Muscle layer of duodenum (tissue), 2 donors: ENCODE data around the gene NAALADL2.

Experiments
- H3K27ac ChIP-seq: one replicate; pipeline ENCODE4 v1.7.0; 2013; ENCODE audit warnings: mild to moderate bottlenecking, low read length
- H3K27me3 ChIP-seq: one replicate; pipeline ENCODE4 v1.7.0; 2013; ENCODE audit warnings: low read depth, mild to moderate bottlenecking, control low read depth, low read length
- H3K36me3 ChIP-seq, 2 donors: one replicate each; pipeline ENCODE4 v1.7.0; 2013; ENCODE audit warnings: low read length in 2 of 2, control low read depth in 1 of 2, mild to moderate bottlenecking in 1 of 2; ENCODE audit not compliant: insufficient read depth in 2 of 2, control insufficient read depth in 1 of 2
- H3K4me1 ChIP-seq, 2 donors: one replicate each; pipeline ENCODE4 v1.7.0; 2013; ENCODE audit warnings: low read length in 2 of 2, mild to moderate bottlenecking in 2 of 2, control low read depth in 1 of 2, moderate library complexity in 1 of 2; ENCODE audit not compliant: insufficient read depth in 2 of 2, control insufficient read depth in 1 of 2
- H3K4me3 ChIP-seq, 2 donors: one replicate each; pipeline ENCODE4 v1.7.0; 2013; ENCODE audit warnings: low read length in 2 of 2, low read depth in 1 of 2, mild to moderate bottlenecking in 1 of 2
- H3K9me3 ChIP-seq, 2 donors: one replicate each; pipeline ENCODE4 v1.7.0; 2013; ENCODE audit warnings: low read length in 2 of 2, control low read depth in 1 of 2, mild to moderate bottlenecking in 1 of 2; ENCODE audit not compliant: control insufficient read depth in 1 of 2
- donor health status: healthy.

NAALADL2 gene

DNA sequence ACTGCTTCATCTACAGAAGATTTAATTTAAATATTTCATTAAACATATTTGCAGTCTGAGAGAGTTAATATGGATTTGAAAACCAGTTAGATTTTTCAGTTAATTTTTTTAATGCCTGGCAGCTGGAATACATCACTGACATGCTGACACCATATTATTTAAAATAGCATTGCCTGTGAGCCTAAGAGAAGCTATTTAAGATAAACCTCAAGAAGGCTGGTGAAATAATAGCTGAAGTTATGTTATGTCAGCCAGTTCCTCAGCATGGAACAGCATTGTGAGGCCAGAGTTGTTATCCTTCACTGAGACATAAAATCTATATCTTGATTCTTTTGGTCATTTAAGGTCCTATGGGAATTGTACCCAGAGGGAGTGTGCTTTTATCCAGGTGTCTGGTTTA is 705.2 kb downstream of the NAALADL2 start:
- Histone ChIP-seq H3K27ac (no peak overlapping the region), H3K4me3 (no peak overlapping the region), H3K27me3 (no peaks in the 10 kb centered on the region), H3K9me3 (no peaks in the 10 kb centered on the region), H3K36me3 (no peaks in the 10 kb centered on the region), H3K4me1 (no peaks in the 10 kb centered on the region)

DNA sequence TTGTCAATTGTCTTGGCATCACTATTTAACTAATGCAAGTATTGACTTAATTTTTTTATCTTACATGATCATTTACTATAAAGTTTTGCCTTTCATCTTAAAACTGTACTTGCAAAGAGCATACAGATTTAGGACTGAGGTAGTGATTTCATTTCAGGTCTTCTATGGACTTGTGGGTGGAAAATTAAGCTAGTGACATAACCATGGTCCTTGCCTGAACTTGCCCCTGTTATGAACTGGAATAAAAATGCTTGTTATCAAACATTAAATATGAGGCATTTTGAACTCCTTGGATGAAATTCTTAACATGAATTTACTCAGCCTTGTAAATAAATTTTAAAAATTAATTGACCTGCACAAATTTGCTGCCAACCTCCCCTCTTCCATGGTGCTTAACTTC is 712.0 kb downstream of the NAALADL2 start:
- Histone ChIP-seq H3K4me1 (no peaks in the 10 kb centered on the region), H3K36me3 (no peaks in the 10 kb centered on the region), H3K27ac (no peak overlapping the region)

DNA sequence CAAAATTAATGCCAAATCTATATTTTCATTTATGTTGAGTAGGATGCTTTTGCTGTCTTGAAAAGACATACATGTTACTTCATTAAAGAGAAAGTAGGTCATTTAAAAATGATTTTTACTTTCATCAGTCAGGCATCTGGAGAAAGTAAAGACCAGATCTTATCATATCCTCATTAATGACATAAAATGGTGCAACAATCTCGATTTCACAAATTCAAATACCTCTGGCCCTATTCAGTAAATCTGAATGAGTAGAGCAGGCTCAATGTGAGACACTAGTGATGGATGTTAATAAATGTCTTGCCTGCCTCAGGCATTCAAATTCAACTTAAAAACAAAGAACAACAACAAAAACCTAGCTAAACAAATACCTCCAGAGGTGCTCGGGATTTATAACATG is 714.1 kb downstream of the NAALADL2 start:
- Histone ChIP-seq H3K27ac (no peak overlapping the region), H3K4me1 (no peaks in the 10 kb centered on the region), H3K9me3 (no peaks in the 10 kb centered on the region), H3K4me3 (no peak overlapping the region), H3K27me3 (no peaks in the 10 kb centered on the region), H3K36me3 (no peaks in the 10 kb centered on the region)

More for the DNA sequence above, 712.0 kb downstream of the NAALADL2 start:
- H3K27me3 ChIP-seq = no peaks in the 10 kb centered on the region
- no peak overlapping the region for H3K4me3 ChIP-seq
- H3K9me3 ChIP-seq = no peaks in the 10 kb centered on the region

DNA sequence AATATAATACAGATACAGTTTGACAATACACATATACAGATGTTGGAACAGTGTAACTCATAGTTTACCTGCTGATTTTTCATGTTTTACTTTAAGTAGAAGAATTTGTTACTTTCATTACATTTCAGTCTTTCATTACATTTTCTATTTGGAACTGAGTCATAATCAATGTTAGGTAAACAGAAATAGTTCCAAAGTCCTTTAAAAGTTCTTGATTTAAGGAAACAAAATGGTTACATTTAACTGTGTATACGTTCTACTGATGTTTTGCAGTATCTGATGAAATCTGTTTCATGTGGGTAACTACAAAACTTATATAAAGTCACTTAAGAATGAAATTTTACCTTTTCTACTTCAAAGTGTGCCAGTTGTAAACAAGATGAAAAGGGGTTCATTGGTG is 721.2 kb downstream of the NAALADL2 start:
- H3K36me3 ChIP-seq = no peaks in the 10 kb centered on the region

DNA sequence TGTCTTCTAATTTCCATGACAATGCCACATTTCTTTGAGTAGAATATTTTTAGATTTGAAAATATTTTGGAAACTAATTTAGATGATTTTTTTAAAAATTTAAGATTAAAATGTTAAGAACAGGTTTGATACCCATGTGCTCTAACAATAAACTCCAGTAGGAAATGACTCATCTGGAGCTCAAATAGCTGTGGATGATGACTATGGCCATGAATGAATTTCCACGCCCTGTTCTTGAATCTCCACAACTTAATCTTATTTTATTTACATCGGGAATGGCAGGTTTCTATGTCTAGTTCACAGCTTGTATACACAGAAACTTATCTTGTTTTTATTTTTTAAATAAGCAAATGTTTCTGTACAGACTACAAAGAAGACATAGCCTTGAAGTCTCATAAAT is 726.8 kb downstream of the NAALADL2 start:
- Histone ChIP-seq H3K27me3 (no peaks in the 10 kb centered on the region), H3K9me3 (no peaks in the 10 kb centered on the region), H3K4me1 (no peaks in the 10 kb centered on the region), H3K36me3 (no peaks in the 10 kb centered on the region), H3K27ac (no peak overlapping the region), H3K4me3 (no peak overlapping the region)

More for the DNA sequence above, 721.2 kb downstream of the NAALADL2 start:
- Histone ChIP-seq H3K4me3 (no peak overlapping the region), H3K9me3 (no peaks in the 10 kb centered on the region), H3K4me1 (no peaks in the 10 kb centered on the region), H3K27ac (no peak overlapping the region), H3K27me3 (no peaks in the 10 kb centered on the region)

DNA sequence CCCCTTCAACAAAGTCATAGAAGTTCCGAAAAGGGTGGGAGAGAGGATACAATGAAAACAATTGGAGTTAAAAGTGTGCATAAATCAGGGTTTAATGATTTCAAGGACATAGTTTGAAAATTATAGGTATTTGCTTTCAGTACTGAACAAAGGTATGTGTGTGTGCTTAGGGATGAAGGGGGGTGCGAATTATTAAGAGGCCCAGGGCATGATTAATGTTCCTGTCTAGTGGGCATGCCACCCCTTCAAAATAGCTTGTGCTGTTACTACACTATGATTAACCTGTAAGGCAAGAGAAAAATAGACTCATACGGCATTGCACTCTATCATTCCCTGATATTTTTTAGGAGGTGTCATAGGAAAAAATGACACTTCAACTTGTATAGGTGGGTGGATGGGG is 731.6 kb downstream of the NAALADL2 start:
- H3K27me3 ChIP-seq = no peaks in the 10 kb centered on the region
- H3K9me3 ChIP-seq = peaks cover 0 to 10% of the 10 kb centered on the region in 2 donors
- H3K4me1 ChIP-seq = no peaks in the 10 kb centered on the region
- no peak overlapping the region for H3K27ac ChIP-seq
- peaks cover 0 to 5% of the 10 kb centered on the region in 2 donors for H3K36me3 ChIP-seq
- H3K4me3 ChIP-seq = no peak overlapping the region

DNA sequence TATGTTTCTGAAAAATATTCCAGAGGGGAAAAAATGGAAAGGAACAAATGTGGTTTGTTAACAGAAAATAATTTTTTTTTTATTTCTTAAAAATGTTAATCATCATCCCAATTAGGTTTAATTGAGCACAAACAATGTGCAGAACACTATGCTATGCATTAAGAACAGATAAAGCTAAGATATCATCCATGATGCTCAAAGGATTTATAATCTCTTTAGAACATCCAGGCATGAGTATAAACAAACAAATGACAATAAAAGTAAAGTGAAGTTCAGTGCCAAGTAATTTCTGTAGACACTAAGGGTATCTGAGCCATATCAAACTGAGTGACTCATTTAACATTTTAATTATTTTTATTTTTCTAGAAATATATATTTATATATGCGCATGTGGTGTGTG is 732.2 kb downstream of the NAALADL2 start:
- Histone ChIP-seq H3K4me3 (no peak overlapping the region), H3K9me3 (peaks cover 0 to 10% of the 10 kb centered on the region in 2 donors), H3K27me3 (no peaks in the 10 kb centered on the region), H3K27ac (no peak overlapping the region), H3K36me3 (peaks cover 0 to 5% of the 10 kb centered on the region in 2 donors), H3K4me1 (no peaks in the 10 kb centered on the region)

DNA sequence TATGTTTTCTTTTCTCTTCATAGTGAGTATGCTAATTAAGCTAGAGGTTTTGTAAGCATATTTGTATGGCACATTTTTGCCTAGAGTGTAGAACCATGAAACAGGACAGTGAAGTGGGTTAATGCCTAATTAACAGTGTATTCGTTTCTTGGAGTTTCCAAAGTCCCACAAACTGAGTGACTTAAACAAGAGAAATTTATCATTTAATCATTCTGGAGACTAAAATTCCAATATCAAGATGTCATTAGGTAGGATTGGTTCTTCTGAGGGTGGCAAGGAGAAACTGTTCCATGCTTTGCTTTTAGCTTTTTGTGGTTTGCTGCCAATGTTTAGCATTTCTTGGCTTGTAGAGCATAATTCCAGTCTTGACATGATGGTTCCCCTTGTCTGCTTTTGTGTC is 734.2 kb downstream of the NAALADL2 start:
- Histone ChIP-seq H3K36me3 (peaks cover 0 to 5% of the 10 kb centered on the region in 2 donors), H3K4me3 (no peak overlapping the region), H3K4me1 (no peaks in the 10 kb centered on the region), H3K27me3 (no peaks in the 10 kb centered on the region), H3K27ac (no peak overlapping the region), H3K9me3 (peaks cover 0 to 10% of the 10 kb centered on the region in 2 donors)

DNA sequence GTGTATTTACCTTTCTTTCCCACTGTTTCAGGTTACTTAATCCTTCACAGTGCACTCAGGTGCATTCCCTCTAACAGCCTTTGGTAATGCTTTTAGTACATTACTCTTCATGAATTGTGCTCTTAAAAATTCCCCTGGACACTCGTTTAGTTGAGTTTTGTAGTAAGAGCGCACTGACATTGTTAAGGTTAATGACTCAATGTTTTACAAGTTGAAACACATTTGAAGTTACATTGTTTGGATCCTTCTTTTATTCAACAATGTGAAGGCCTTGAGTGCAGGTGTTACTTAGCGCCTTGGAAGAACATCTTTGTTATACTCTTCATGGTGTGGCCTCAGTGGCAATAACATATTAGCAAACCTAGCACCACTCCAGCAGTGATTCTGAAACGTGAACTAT is 739.6 kb downstream of the NAALADL2 start:
- no peaks in the 10 kb centered on the region for H3K27me3 ChIP-seq
- H3K27ac ChIP-seq = no peak overlapping the region
- peaks cover 0 to 6% of the 10 kb centered on the region in 2 donors for H3K9me3 ChIP-seq
- no peaks in the 10 kb centered on the region for H3K4me1 ChIP-seq
- no peak overlapping the region for H3K4me3 ChIP-seq
- H3K36me3 ChIP-seq = peaks cover 0 to 5% of the 10 kb centered on the region in 2 donors

DNA sequence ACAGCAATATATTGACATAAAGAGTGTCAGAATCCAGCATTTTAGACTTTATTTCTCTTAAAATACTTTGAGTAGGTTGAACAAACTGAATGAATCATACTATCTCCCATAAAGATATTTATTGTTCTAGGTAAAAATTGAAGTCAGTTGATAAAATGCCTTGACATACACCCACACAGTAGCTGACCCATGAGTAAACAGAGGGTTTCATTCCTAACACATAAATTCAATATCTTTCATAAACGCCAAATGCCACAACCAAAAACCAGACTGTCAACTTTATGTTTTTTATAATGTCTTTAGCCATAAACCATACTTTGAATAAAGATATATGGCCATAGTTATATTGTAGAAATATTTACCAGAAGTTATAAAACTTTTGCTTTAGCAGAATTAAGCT is 742.4 kb downstream of the NAALADL2 start:
- H3K4me3 ChIP-seq = no peak overlapping the region
- H3K27me3 ChIP-seq = no peaks in the 10 kb centered on the region
- no peak overlapping the region for H3K27ac ChIP-seq
- no peaks in the 10 kb centered on the region for H3K9me3 ChIP-seq
- H3K4me1 ChIP-seq = no peaks in the 10 kb centered on the region
- H3K36me3 ChIP-seq = no peaks in the 10 kb centered on the region

DNA sequence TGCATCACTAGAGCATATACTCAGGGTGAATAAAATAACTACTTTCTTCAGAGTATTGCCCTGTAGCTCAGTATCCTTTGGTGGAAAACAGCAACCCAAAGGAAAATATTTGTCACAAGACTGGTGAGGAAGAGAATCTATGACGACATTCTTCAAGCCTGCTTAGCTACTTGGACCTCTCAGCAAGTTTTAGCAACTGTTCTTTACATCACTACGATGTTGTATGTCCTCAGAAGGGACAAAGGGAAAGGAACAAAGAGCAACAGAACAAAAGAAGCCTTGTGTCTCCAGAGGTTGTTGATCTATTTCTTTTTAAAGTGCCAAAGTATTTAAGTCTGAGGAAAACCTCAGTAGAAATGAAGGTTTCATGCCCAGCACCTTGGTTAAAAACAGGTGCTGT is 746.7 kb downstream of the NAALADL2 start:
- Histone ChIP-seq H3K9me3 (no peaks in the 10 kb centered on the region), H3K4me1 (no peaks in the 10 kb centered on the region), H3K4me3 (no peak overlapping the region), H3K27ac (no peak overlapping the region), H3K27me3 (no peaks in the 10 kb centered on the region), H3K36me3 (no peaks in the 10 kb centered on the region)

DNA sequence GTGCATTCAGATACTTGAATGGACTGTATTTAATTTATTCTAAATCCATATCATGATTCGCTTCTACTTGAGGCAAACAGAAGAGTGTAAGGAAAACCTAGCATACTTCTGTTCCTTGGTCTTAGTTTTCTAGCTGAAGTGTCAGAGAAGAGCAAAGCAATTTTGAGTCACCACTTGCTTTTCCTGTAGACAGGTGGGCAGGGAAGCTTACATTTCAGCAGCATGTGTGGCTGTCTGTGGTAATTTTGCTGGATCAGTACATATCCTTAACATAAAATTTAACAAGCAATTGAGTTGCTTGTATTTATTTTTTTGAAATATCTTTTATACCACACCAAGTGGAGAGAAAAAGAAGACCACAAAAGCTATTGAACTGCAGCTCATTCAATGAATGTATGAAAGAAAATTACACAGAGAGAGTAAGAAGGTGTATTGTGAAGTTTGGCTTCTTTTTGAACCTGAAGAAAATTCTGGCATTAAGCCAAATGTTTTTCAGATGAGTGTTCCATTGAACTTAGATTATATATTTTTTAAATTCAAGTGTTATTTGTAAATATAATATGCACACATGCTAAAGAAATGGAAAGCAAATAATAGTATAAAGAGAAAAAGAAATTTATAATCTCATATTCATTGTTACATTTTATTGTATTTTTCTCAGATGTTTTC is 747.6 kb downstream of the NAALADL2 start:
- H3K27me3 ChIP-seq = no peaks in the 10 kb centered on the region
- H3K4me1 ChIP-seq = no peaks in the 10 kb centered on the region
- no peak overlapping the region for H3K27ac ChIP-seq
- H3K36me3 ChIP-seq = no peaks in the 10 kb centered on the region
- H3K9me3 ChIP-seq = no peaks in the 10 kb centered on the region
- no peak overlapping the region for H3K4me3 ChIP-seq
